Lung microvascular endothelial cell (primary cell): ENCODE data around the gene SEPTIN14. TPM values are rescaled to one million over a fixed set of nuclear protein-coding genes. Genes with fewer than 3 reads are reported as not detected.
"Not testable (repeated sequence)": the region's sequence is repeated elsewhere in the genome, so short reads cannot be mapped to it uniquely, and the experiment has no call there.

ENCODE experiments used
- DNase-seq, 2 donors: peaks; one replicate each; pipeline versions ENCODE4 v3.0.0 to v3.0.0-alpha.2; 2010; ENCODE audit warnings: low read depth in 2 of 2
- total RNA-seq: library from RNA; depleted of rRNA; stranded (reverse); fragments of >200 nt; gene quantifications from 2 replicates; pipeline ENCODE4 v1.2.1, GENCODE V29; 2014

The SEPTIN14 gene
- total RNA-seq, 1 donor from 2014 or later = not detected

DNA sequence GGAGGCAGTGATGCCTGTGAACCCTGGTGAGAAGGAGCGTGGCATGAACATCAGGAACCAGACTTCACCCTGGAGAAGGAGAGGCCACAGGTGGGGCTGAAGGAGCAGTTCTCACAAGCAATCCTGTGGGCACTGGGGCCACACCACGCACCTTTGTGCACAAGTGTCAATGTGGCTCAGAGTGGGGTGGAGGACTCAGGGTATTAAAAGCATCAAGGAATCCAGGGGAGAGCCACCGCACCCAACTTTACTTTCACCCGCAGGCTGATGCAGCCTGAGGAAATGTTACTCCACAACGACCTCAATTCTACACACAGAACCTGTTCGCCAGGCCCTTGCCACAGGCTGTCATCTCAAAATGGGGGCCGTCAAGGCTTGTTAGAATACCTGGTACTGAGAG lies 77.1 kb downstream of the SEPTIN14 start:
- not testable (repeated sequence) for DNase-seq

GRCh38 chr7:55784151-55784550 lies 78.4 kb downstream of the SEPTIN14 start:
- no peak for DNase-seq

DNA sequence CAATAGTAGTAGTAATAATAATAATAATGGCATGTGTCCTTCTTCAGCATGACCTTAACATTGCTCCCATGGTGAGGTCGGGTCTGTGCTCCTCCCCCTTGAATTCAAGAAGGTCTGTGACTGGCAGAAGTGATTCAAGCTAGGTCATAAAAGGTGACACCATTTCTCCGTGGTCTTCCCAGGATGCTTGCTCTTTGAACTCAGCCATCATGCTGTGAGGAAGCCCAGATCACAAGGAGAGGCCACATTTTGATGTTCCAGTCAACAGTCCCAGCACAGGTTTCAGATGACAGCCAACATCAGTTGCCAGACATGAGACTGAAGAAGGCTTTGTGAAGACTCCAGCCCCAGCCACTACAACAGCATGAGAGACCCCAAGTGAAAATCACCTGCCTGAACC lies 83.9 kb downstream of the SEPTIN14 start:
- no peak for DNase-seq

GRCh38 chr7:55776196-55776595 lies 86.4 kb downstream of the SEPTIN14 start:
- no peak for DNase-seq

- no peak for DNase-seq
Observed at GRCh38 chr7:55775051-55775420, 87.5 kb downstream of the SEPTIN14 start.

- DNase-seq = no peak
Observed at GRCh38 chr7:55774327-55775050, 88.1 kb downstream of the SEPTIN14 start.

- no peak for DNase-seq
Observed at GRCh38 chr7:55770778-55771177, 91.8 kb downstream of the SEPTIN14 start.

DNA sequence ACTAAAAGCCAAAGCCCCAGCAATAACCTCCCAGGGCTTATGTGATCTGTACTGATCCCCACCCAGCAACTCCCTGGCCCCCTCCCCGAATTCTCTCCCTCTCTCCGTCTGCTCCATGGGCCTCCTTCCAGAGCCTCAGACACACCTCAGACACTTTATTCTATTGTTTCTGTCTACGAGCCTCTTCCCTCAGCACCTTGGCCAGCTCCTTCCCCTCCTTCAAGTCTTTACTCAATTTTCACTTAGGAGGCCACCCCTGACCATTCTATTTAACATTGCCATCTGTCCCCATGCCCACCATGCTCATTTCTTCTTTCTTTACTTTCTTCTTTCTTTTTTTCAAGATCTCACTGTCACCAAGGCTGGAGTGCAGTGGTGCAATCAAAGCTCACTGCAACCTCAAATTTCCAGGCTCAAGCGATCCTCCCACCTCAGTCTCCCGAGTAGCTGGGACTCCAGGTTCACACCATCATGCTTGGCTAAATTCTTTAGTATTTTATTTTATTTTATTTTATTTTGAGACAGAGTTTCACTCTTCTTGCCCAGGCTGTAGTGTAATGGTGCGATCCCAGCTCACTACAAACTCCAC lies 109.2 kb downstream of the SEPTIN14 start:
- not testable (repeated sequence) for DNase-seq

- peak in 1 of 2 donors; percentile 9 for DNase-seq
Observed at GRCh38 chr7:55744706-55745105, 117.8 kb downstream of the SEPTIN14 start.

Other genes with a start within 250 kb of the SEPTIN14 start
- gene ZNF713, start 24.7 kb upstream of the SEPTIN14 start, total RNA-seq = 2.0 and 2.8 TPM in 2 replicates
- 17.9 and 23.2 TPM in 2 replicates for gene MRPS17, start 89.1 kb upstream of the SEPTIN14 start, total RNA-seq
- 33.5 and 33.6 TPM in 2 replicates for gene NIPSNAP2, start 101.8 kb upstream of the SEPTIN14 start, total RNA-seq
- 19.4 and 29.8 TPM in 2 replicates for gene PSPH, start 188.7 kb upstream of the SEPTIN14 start, total RNA-seq
- gene CCT6A, start 189.0 kb upstream of the SEPTIN14 start, total RNA-seq = 159 and 184 TPM in 2 replicates
- 154 and 232 TPM in 2 replicates for gene SUMF2, start 201.5 kb upstream of the SEPTIN14 start, total RNA-seq
- 0.20 and 0.22 TPM in 2 replicates for gene PHKG1, start 230.2 kb upstream of the SEPTIN14 start, total RNA-seq
- 282 and 284 TPM in 2 replicates for gene CHCHD2, start 243.7 kb upstream of the SEPTIN14 start, total RNA-seq